NCI-H2081 (cell line): ENCODE data around the gene PDIA4.
"Not testable (repeated sequence)": the region's sequence is repeated elsewhere in the genome, so short reads cannot be mapped to it uniquely, and the experiment has no call there.

Experiments
- DNase-seq, 2 experiments: peaks; one replicate each; lab custom pipeline; 2025; lab: John Stamatoyannopoulos, UW

PDIA4 gene, protein sequence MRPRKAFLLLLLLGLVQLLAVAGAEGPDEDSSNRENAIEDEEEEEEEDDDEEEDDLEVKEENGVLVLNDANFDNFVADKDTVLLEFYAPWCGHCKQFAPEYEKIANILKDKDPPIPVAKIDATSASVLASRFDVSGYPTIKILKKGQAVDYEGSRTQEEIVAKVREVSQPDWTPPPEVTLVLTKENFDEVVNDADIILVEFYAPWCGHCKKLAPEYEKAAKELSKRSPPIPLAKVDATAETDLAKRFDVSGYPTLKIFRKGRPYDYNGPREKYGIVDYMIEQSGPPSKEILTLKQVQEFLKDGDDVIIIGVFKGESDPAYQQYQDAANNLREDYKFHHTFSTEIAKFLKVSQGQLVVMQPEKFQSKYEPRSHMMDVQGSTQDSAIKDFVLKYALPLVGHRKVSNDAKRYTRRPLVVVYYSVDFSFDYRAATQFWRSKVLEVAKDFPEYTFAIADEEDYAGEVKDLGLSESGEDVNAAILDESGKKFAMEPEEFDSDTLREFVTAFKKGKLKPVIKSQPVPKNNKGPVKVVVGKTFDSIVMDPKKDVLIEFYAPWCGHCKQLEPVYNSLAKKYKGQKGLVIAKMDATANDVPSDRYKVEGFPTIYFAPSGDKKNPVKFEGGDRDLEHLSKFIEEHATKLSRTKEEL

GRCh38 chr7:149028346-149029109 is at the start of gene PDIA4:
Gene PDIA4, minus strand, starts transcription at chr7:149028505. Its CDS starts 97 bp downstream, at chr7:149028408.
- peak; percentile 100 for DNase-seq

DNA sequence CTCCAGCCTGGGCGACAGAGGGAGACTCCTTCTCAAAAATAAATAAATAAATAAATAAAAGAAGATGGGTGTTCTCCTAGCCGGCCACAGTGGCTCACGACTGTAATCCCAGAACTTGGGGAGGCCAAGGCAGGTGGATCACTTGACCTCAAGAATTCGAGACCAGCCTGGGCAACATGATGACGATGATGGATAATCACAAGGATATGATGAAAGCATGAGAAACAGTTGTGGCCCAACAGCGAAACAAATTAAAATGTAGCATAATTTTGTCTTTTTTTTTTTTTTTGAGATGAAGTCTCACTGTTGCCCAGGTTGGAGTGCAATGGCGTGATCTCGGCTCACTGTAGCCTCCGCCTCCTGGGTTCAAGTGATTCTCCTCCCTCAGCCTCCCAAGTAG is 49.3 kb upstream of the PDIA4 start:
- DNase-seq, result no peak

DNA sequence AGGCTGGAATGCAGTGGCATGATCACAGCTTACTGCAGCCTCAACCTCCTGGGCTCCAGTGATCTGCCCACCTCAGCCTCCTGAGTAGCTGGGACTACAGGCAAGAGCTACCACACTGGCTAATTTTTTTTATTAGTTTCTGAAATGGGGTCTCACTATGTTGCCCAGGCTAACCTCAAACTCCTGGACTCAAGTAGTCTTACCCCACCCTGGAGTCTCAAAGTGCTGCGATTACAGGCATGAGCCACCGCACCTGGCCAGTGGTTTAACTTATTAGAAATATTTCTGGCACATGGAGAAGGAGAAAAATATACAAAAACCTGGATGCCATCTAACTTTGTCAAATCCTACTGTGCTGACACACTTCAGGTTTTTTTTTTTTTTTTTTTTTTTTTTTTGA is 47.0 kb upstream of the PDIA4 start:
- no peak for DNase-seq

DNA sequence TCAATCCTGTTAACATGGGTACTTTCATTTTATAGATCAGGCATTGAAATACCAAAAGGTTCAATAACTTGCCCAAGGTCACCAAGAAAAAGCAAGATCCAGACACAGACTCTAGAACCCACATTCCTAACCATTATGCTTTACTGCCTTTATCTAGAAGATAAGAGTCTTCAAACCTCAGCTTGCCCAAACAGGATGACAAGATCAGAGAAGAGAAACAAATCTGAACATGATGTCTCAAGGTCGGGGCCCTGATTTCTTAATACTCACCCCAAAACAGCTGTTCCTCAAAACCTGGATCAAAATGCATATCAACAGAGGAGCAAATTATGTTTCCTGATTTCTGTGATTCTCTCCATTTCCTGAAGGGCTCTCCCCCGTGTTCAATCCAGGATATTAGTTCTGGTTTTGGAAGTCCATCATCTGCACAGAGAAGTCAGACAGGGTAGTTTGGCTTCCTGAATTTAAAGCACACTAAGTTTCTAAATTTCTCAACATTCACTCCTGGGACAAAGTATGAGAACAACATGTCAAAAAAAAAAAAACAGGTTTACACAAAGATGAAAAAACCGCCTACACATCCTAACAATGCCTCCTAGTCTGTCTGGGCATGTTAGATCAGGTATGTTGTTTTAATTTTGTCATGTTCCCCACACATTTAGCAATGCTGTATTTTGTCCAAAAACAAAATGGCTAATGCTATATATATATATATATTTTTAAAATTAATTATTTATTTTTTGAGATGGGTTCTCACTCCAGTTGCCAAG is 46.0 kb upstream of the PDIA4 start:
- DNase-seq, result no peak

DNA sequence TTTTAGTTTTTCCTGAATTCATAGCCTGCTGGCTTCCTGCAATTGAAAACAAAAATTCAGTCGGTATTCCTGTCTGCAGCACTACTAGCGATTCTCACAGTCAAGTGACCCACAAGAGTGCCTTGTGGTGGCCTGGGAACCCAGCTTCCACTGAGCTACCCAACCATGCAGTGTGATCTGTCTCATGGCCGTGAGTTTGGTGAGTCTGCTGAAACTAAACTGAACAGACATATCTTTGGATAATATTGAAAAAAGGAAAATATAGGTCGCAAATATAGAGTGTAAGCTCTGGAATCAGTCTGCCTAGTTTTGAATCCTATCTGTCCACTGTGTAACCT is 44.1 kb upstream of the PDIA4 start:
- no peak for DNase-seq

DNA sequence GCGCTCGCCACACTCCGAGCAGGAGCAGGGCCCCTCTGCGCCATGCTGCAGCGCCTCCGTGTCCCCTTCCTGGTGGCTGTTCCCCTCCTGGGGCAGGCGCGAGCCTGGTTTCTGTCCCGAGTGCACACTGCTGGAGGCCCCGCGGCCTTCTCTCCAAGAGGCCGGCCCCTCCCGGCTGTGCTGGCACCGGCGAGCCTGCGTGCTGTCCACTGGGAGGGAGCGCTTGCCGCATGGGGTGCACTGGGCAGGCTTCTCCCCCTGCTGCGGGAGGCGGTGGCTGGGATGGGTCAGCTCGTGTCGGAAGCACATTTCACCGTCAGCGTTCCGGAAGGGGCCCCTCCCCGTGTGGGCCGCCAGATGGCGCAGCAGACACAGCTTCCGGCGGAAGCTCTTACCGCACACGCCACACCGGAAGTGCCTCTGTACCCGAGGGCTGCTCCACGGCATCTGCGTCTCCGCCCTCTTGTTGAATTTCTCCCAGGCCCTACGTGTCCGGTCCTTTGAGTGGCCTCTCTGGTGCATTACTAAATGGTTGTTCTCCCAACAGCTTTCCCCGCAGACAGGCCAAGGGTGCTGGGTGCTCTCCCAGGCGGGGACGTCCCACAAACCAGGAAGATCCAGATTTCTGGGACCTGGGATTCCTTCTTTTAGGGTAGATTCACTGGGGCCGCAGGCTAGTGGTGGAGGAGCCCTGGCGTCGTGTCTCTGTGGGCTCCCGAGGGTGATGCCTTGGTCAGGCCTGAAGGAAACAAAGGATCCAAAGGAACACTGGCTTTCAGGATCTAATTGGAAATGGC is 43.5 kb upstream of the PDIA4 start:
- DNase-seq, result no peak

- DNase-seq, result no peak
Observed at GRCh38 chr7:149071182-149071635, 42.9 kb upstream of the PDIA4 start.

DNA sequence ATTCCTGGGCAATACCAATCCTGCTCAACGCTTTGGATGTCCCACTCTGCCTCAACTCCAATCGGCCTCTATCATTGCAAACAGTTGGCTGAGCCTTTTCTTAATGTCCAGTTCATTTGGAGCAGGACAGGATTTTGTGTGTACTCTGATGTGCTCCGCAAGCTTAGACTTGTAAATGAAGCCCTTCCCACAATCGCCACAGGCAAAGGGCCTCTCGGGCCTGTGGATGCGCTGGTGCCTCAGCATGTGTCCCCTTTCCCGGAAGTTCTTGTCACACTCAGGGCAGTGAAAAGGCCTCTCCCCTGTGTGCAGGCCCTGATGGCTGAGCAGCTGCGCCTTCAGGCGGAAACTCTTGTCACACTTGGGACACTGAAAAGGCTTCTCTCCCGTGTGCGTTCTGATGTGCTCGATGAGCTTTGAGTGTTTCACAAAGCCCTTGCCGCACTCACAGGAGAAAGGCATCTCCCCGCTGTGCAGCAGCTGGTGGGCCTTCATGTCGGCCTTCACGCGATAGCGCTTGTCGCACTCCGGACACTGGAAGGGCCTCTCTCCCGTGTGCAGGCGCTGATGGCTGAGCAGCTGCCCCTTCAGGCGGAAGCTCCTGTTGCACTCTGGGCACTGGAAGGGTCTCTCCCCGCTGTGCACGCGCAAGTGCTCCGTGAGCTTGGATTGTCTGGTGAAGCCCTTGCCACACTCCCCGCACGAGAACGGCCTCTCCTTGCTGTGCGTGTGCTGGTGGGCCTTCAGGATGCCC is 42.2 kb upstream of the PDIA4 start:
- DNase-seq, result no peak

DNA sequence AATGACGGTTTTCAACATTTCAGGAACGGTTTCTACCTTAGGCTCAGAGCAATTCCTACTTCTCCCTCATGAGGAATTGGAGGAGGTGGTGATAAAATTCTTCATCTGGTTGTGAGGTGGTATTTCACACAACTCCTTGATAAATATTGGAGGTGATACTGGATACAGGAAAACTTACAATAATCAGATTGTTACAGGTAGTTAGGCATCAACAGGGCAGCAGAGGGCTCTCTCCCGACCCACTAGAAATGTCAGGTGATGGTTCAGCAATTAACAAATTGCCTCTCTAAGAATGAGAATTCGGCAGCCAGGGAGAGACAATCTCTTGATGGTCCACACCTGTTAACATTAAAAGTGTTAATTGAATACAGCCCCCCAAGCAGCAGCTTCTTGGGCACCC is 39.6 kb upstream of the PDIA4 start:
- DNase-seq, result no peak

DNA sequence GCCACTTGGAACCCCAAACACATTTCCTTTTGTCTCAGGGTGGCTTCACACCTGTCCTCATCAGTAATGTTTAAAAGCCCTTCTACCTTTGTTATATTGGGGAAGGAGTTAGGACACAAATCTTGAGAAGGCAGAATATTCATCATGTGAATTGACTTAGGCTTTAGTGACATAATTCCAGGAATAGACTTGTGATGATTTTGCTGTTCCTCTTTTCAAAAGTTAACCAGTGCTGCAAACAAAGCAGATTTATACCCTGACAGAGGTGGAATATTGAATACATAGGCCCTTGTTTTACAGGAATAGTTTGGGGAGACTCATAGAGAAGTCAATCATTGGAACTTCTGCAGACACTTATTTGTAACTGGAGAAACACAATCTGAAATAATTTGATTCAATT is 35.2 kb upstream of the PDIA4 start:
- no peak for DNase-seq

GRCh38 chr7:149062217-149062899 is 34.1 kb upstream of the PDIA4 start:
- DNase-seq, result not testable (repeated sequence)

GRCh38 chr7:149060156-149060555 is 31.9 kb upstream of the PDIA4 start:
- DNase-seq, result no peak

DNA sequence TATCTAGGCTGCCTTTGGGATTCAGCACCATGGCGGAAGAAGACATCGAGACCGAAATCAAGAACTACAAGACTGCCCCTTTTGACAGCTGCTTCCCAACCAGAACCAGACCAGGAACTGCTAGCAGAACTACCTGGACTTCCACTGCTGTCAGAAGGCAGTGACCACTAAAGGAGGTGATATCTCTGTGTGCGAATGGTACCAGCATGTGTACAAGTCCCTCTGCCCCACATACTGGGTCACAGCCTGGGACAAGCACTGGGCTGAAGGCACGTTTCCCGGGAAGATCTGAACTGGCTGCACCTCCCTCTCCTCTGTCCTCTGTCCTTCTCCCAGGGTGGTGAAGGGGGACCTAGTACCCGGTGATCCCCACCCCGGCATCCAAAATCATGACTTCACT is 25.6 kb upstream of the PDIA4 start:
- DNase-seq, result no peak

DNA sequence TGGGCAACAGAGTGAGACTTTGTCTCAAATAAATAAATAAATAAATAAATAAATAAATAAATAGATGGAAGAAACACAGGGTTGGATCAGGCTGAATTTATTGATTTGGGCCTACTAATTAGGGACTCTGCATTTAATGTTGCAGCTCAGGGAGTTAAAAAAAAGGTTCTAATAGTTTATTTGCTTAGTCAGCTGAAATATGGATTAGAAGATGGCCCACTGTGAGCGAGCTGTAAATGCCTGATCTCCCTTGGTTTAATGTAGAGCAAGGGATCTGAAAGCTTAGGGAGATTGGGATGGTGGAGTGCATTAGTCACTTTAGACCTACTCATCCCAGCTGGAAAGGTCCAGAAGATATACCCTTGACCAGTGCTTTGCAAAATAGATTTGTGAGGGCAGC is 25.1 kb upstream of the PDIA4 start:
- DNase-seq, result no peak

DNA sequence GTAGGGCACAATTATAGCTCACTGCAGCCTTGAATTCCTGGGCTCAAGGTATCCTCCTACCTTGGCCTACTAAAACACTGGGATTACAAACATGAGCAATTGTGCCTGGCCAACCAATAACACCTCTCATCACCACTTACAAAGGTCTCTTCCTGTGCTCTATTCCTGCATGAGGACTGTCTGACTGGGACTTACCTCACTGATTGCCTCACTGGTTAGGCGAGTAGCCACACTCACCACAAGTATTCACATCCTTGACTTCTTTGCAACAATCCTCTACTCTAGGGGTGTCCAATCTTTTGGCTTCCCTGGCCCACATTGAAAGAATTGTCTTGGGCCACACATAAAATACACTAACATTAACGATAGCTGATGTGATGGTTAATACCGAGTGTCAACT is 22.6 kb upstream of the PDIA4 start:
- no peak for DNase-seq

DNA sequence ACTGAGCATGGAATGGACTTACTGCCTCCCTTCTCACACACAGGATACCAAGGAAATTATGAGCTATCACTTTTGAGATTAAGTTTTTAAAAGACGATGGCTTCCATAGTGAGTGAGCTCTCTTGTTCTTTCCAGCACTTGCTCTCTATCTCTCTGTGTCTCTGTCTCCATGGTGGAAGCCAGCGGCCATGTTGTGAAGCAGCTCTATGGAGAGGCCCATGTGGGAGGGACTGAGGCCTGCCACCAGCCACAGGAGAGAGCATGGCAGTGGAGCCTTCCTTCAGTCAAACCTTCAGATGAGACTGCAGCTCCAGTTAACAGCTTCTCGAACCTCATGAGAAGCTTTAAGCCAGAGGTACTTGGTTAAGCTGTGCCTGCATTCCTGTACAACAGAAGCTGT is 20.5 kb upstream of the PDIA4 start:
- DNase-seq, result no peak

DNA sequence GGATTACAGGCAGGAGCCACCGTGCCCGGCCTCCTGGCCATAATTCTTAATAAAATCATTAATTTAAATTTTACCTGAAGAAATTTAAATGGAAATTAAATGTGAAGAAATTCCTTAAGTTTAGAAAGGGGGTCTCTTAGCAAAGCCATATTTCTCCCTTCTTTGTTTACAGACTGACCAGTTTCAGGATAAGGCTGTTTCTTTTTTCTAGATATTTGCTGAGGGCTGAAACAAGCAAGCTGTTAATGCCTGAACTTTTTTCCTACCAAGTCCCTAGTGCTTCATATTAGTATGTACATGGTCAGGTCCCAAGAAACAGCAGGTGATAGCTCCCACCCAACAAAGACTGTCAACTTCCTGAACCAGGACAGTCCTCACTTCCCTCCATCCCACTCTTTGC is 18.1 kb upstream of the PDIA4 start:
- no peak for DNase-seq

- DNase-seq, result no peak
Observed at GRCh38 chr7:149043936-149044335, 15.6 kb upstream of the PDIA4 start.

- no peak for DNase-seq
Observed at GRCh38 chr7:149041350-149041749, 13.0 kb upstream of the PDIA4 start.

DNA sequence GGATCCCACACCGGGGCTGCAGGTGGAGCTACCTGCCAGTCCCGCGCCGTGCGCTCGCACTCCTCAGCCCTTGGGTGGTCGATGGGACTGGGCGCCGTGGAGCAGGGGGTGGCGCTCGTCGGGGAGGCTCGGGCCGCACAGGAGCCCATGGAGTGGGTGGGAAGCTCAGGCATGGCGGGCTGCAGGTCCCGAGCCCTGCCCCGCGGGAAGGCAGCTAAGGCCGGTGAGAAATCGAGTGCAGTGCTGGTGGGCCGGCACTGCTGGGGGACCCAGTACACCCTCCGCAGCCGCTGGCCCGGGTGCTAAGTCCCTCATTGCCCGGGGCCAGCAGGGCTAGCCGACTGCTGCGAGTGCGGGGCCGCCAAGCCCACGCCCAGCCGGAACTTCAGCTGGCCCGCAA is 10.3 kb upstream of the PDIA4 start:
- not testable (repeated sequence) for DNase-seq
